Retinal pigment epithelial cell (primary cell): ENCODE results near the gene MEDAG.
A peak's percentile ranks its signal among the peaks of the same experiment; 100 is the strongest.

Experiments used
- DNase-seq: peaks from one replicate; pipeline ENCODE4 v3.0.0-alpha.2; 2010; ENCODE audit warnings: low read depth
- H3K4me3 ChIP-seq: 2 replicates; pipeline ENCODE4 v1.5.1; 2011; ENCODE audit warnings: mild to moderate bottlenecking, low read length, control low read depth, moderate library complexity
- CTCF ChIP-seq: conservative IDR thresholded peaks from 2 replicates; pipeline ENCODE4 v1.5.1; 2011; ENCODE audit warnings: low read depth, low read length, control low read depth, inconsistent platforms

MEDAG gene

GRCh38 chr13:30905932-30906383 lies at the start of gene MEDAG:
MEDAG (plus strand) TSS chr13:30906271; CDS start chr13:30906516, 245 bp downstream.
- DNase-seq, result no peak
- H3K4me3 ChIP-seq, result peak within 1 kb of the TSS; percentile 34
- no peak for TF ChIP-seq CTCF

GRCh38 chr13:30857018-30857417 lies 49.1 kb upstream of the MEDAG start:
- TF ChIP-seq CTCF, result no peak
- H3K4me3 ChIP-seq, result no peak overlapping the region
- no peak for DNase-seq

GRCh38 chr13:30857636-30858035 lies 48.4 kb upstream of the MEDAG start:
- DNase-seq, result no peak
- no peak overlapping the region for H3K4me3 ChIP-seq
- TF ChIP-seq CTCF, result no peak

GRCh38 chr13:30859326-30859725 lies 46.7 kb upstream of the MEDAG start:
- DNase-seq, result no peak
- TF ChIP-seq CTCF, result no peak
- no peak overlapping the region for H3K4me3 ChIP-seq

GRCh38 chr13:30861163-30861562 lies 44.9 kb upstream of the MEDAG start:
- DNase-seq, result no peak
- H3K4me3 ChIP-seq, result no peak overlapping the region
- TF ChIP-seq CTCF, result no peak

GRCh38 chr13:30861836-30862467 lies 44.1 kb upstream of the MEDAG start:
- DNase-seq, result no peak
- no peak for TF ChIP-seq CTCF
- H3K4me3 ChIP-seq, result no peak overlapping the region

- no peak for TF ChIP-seq CTCF
- no peak overlapping the region for H3K4me3 ChIP-seq
- DNase-seq, result no peak
These were observed 43.4 kb upstream of the MEDAG start for GRCh38 chr13:30862707-30863106.
